H9 (cell line): ENCODE data around the gene GRIA2. TPM values are rescaled to one million over a fixed set of nuclear protein-coding genes. Genes with fewer than 3 reads are reported as not detected.
A peak's percentile ranks its signal among the peaks of the same experiment; 100 is the strongest.

Experiments used
- DNase-seq: peaks from one replicate; pipeline ENCODE4 v3.0.0-alpha.2; 2017
- H2AFZ ChIP-seq: one replicate; pipeline ENCODE4 v1.6.1; 2013; ENCODE audit warnings: mild to moderate bottlenecking, low read length, control low read depth, moderate library complexity
- H2AK5ac ChIP-seq: 2 replicates; pipeline ENCODE4 v1.6.1; 2013; ENCODE audit warnings: low read length, control low read depth, mixed read lengths; ENCODE audit not compliant: insufficient read length
- H2BK120ac ChIP-seq: one replicate; pipeline ENCODE4 v1.6.1; 2013; ENCODE audit warnings: low read depth, mild to moderate bottlenecking, low read length, control low read depth, inconsistent platforms; ENCODE audit not compliant: poor library complexity, severe bottlenecking
- H2BK12ac ChIP-seq: 2 replicates; pipeline ENCODE4 v1.6.1; 2013; ENCODE audit warnings: low read length, control low read depth, mixed read lengths, low read depth; ENCODE audit not compliant: insufficient read length
- H2BK15ac ChIP-seq: 2 replicates; pipeline ENCODE4 v1.6.1; 2013; ENCODE audit warnings: low read depth, low read length, control low read depth
- H2BK20ac ChIP-seq: one replicate; pipeline ENCODE4 v1.6.1; 2013; ENCODE audit warnings: low read depth, mild to moderate bottlenecking, low read length, control low read depth, inconsistent platforms; ENCODE audit not compliant: poor library complexity, severe bottlenecking
- H2BK5ac ChIP-seq: 2 replicates; pipeline ENCODE4 v1.6.1; 2013; ENCODE audit warnings: low read length, control low read depth, mixed read lengths; ENCODE audit not compliant: insufficient read length
- H3K14ac ChIP-seq: 2 replicates; pipeline ENCODE4 v1.6.1; 2013; ENCODE audit warnings: low read length, control low read depth; ENCODE audit not compliant: insufficient read depth
- H3K18ac ChIP-seq: 2 replicates; pipeline ENCODE4 v1.6.1; 2013; ENCODE audit warnings: low read depth, mild to moderate bottlenecking, mixed read lengths, low read length, control low read depth; ENCODE audit not compliant: insufficient read length
- H3K23ac ChIP-seq: 2 replicates; pipeline ENCODE4 v1.6.1; 2013; ENCODE audit warnings: low read length, control low read depth, mixed read lengths, low read depth; ENCODE audit not compliant: insufficient read length
- H3K23me2 ChIP-seq: 2 replicates; pipeline ENCODE4 v1.6.1; 2013; ENCODE audit warnings: low read depth, mild to moderate bottlenecking, mixed read lengths, low read length, control low read depth; ENCODE audit not compliant: insufficient read length, poor library complexity, severe bottlenecking
- H3K27ac ChIP-seq: 2 replicates; pipeline ENCODE4 v1.5.1; 2013; ENCODE audit warnings: low read length, control low read depth, mixed read lengths, low read depth; ENCODE audit not compliant: insufficient read length
- H3K27me3 ChIP-seq: 2 replicates; pipeline ENCODE4 v1.6.1; 2013; ENCODE audit warnings: low read length, control low read depth, inconsistent platforms; ENCODE audit not compliant: insufficient read depth
- H3K4ac ChIP-seq: 2 replicates; pipeline ENCODE4 v1.6.1; 2013; ENCODE audit warnings: low read depth, mild to moderate bottlenecking, control low read depth, inconsistent platforms, low read length, moderate library complexity
- H3K4me1 ChIP-seq: 2 replicates; pipeline ENCODE4 v1.6.1; 2013; ENCODE audit warnings: low read length, control low read depth, inconsistent platforms; ENCODE audit not compliant: insufficient read depth
- H3K4me2 ChIP-seq: 2 replicates; pipeline ENCODE4 v1.6.1; 2013; ENCODE audit warnings: low read length, control low read depth, mixed read lengths; ENCODE audit not compliant: insufficient read length, insufficient read depth
- H3K56ac ChIP-seq: 2 replicates; pipeline ENCODE4 v1.6.1; 2013; ENCODE audit warnings: low read depth, mild to moderate bottlenecking, mixed read lengths, low read length, control low read depth; ENCODE audit not compliant: insufficient read length
- H3K79me1 ChIP-seq: 2 replicates; pipeline ENCODE4 v1.6.1; 2013; ENCODE audit warnings: low read depth, mild to moderate bottlenecking, moderate library complexity, low read length, control low read depth, inconsistent platforms; ENCODE audit not compliant: insufficient read depth, poor library complexity, severe bottlenecking
- H3K79me2 ChIP-seq: 2 replicates; pipeline ENCODE4 v1.6.1; 2013; ENCODE audit warnings: low read length, control low read depth, inconsistent platforms; ENCODE audit not compliant: insufficient read depth
- H3K9ac ChIP-seq: 2 replicates; pipeline ENCODE4 v1.6.1; 2013; ENCODE audit warnings: low read length, control low read depth, mixed read lengths; ENCODE audit not compliant: insufficient read length; ENCODE audit errors: extremely low read depth
- H3K9me3 ChIP-seq: one replicate; pipeline ENCODE4 v1.6.1; 2013; ENCODE audit warnings: low read depth, low read length, inconsistent platforms; ENCODE audit not compliant: control insufficient read depth
- H3T11ph ChIP-seq: one replicate; pipeline ENCODE4 v1.6.1; 2013; ENCODE audit warnings: mild to moderate bottlenecking, low read length, control low read depth, inconsistent platforms
- H4K20me1 ChIP-seq: one replicate; pipeline ENCODE4 v1.6.1; 2013; ENCODE audit not compliant: control insufficient read depth, insufficient read length, insufficient read depth
- H4K5ac ChIP-seq: 2 replicates; pipeline ENCODE4 v1.6.1; 2013; ENCODE audit warnings: low read depth, mild to moderate bottlenecking, mixed read lengths, low read length, control low read depth; ENCODE audit not compliant: insufficient read length
- H4K8ac ChIP-seq: replicated peaks from 2 replicates; pipeline ENCODE4 v1.6.1; 2013; ENCODE audit warnings: low read length, control low read depth, mixed read lengths, low read depth; ENCODE audit not compliant: insufficient read length
- H4K91ac ChIP-seq: 2 replicates; pipeline ENCODE4 v1.6.1; 2013; ENCODE audit warnings: low read depth, mild to moderate bottlenecking, moderate library complexity, mixed read lengths, low read length, control low read depth; ENCODE audit not compliant: insufficient read length
- H3K27ac Mint-ChIP-seq, 3 experiments: 2 replicates in 2 of 3; 3 replicates in 1 of 3; pipeline ENCODE4 v1.8.0; 2020 to 2021; ENCODE audit warnings: mixed read lengths in 3 of 3, mild to moderate bottlenecking in 1 of 3, moderate library complexity in 1 of 3
- H3K27me3 Mint-ChIP-seq: 2 replicates; pipeline ENCODE4 v1.8.0; 2021; ENCODE audit warnings: low read depth, mild to moderate bottlenecking, moderate library complexity, mixed read lengths
- H3K36me3 Mint-ChIP-seq, 3 experiments: 2 replicates in 2 of 3; 3 replicates in 1 of 3; pipeline ENCODE4 v1.8.0; 2020 to 2021; ENCODE audit warnings: low read depth in 3 of 3, mixed read lengths in 3 of 3; ENCODE audit not compliant: insufficient read depth in 1 of 3
- H3K4me1 Mint-ChIP-seq, 2 experiments: 2 replicates each; pipeline ENCODE4 v1.8.0; 2020; ENCODE audit warnings: mixed read lengths in 2 of 2
- H3K4me3 Mint-ChIP-seq, 2 experiments: 2 replicates in 1 of 2; 3 replicates in 1 of 2; pipeline ENCODE4 v1.8.0; 2020 to 2021; ENCODE audit warnings: mild to moderate bottlenecking in 2 of 2, mixed read lengths in 2 of 2, moderate library complexity in 1 of 2
- H3K9me3 Mint-ChIP-seq, 2 experiments: 2 replicates in 1 of 2; 3 replicates in 1 of 2; pipeline ENCODE4 v1.8.0; 2020; ENCODE audit warnings: mild to moderate bottlenecking in 2 of 2, mixed read lengths in 2 of 2, moderate library complexity in 1 of 2
- CTCF ChIP-seq: fragments of 200-600 bp; sonication (generic); conservative IDR thresholded peaks from 3 replicates; pipeline ENCODE4 v1.8.0; 2021; ENCODE audit warnings: antibody characterized with exemption, mild to moderate bottlenecking
- WGBS: extraction: QIAGEN DNeasy Blood & Tissue Kit; methylation state at CpG from one replicate; pipeline ENCODE4 v1.1.7; 2013; ENCODE audit warnings: missing lambda C conversion rate, low lambda C conversion rate, mixed read lengths; ENCODE audit not compliant: insufficient read length; ENCODE audit errors: extremely low coverage; 5-methylcytosine and 5-hydroxymethylcytosine counted together
- total RNA-seq: library from RNA; stranded (reverse); gene quantifications from 2 replicates; pipeline ENCODE4 v1.2.1, GENCODE V29; 2021

Gene GRIA2
- total RNA-seq, 1 experiment from 2014 or later: not detected

DNA sequence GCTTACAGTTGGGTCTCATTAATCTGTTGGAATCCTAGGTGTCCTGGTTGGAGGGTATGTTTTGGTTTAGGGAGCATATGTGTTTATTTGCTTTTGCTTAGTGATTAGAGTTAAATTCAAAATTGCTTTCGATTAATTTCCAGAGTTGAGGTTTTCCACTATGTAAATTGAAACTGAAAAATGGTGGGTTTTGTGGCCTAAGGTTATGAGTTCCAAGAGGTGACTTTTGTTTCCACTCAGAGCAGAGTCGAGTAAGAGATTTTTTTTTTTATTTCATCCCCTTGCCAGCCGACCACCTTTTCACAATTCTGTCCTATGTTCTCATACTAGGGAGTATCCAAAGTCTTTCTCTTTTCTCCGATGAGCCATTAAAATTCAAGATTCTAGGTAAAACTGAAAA lies 66.9 kb downstream of the GRIA2 start:
- Mint-ChIP-seq H3K27me3 (no peaks in the 10 kb centered on the region), H3K9me3 (no peaks in the 10 kb centered on the region), H3K4me3 (no peak overlapping the region), H3K36me3 (no peaks in the 10 kb centered on the region), H3K27ac (peak overlapping the region; percentile 1 to 72 (median 18); a peak in 2 of 7 replicates), H3K4me1 (peaks cover 0 to 7% of the 10 kb centered on the region in 2 experiments; a peak in 1 of 4 replicates)
- H2AFZ ChIP-seq: no peak overlapping the region
- H3K4me2 ChIP-seq: no peak overlapping the region
- H3K27me3 ChIP-seq: no peaks in the 10 kb centered on the region
- H4K20me1 ChIP-seq: no peaks in the 10 kb centered on the region
- H3K4me1 ChIP-seq: no peaks in the 10 kb centered on the region
- H3K56ac ChIP-seq: no peak overlapping the region
- no peaks in the 10 kb centered on the region for H3K79me1 ChIP-seq
- H3K4ac ChIP-seq: no peak overlapping the region
- H2BK15ac ChIP-seq: no peak overlapping the region
- no peak overlapping the region for H3K27ac ChIP-seq
- WGBS: no CpG with 5 or more reads among the region's 4 CpGs
- no peak overlapping the region for H3T11ph ChIP-seq
- no peak overlapping the region for H2AK5ac ChIP-seq
- H4K5ac ChIP-seq: no peak overlapping the region
- no peak overlapping the region for H2BK20ac ChIP-seq
- no peak overlapping the region for H3K9ac ChIP-seq
- no peak overlapping the region for H2BK5ac ChIP-seq
- H2BK120ac ChIP-seq: no peak overlapping the region
- H2BK12ac ChIP-seq: no peak overlapping the region
- no peak overlapping the region for H4K91ac ChIP-seq
- H3K14ac ChIP-seq: no peak overlapping the region
- H3K9me3 ChIP-seq: no peaks in the 10 kb centered on the region
- TF ChIP-seq CTCF: no peak
- no peak overlapping the region for H3K23ac ChIP-seq
- no peaks in the 10 kb centered on the region for H3K23me2 ChIP-seq
- no peak overlapping the region for H3K18ac ChIP-seq
- H4K8ac ChIP-seq: no peak overlapping the region
- DNase-seq: no peak
- H3K79me2 ChIP-seq: no peaks in the 10 kb centered on the region
